Right ventricle myocardium inferior (tissue), 1 donor: ENCODE results near the gene IFIT3. TPM values are rescaled to one million over a fixed set of nuclear protein-coding genes. Genes with fewer than 3 reads are reported as not detected.
"Not testable (repeated sequence)": the region's sequence is repeated elsewhere in the genome, so short reads cannot be mapped to it uniquely, and the experiment has no call there.

Experiments
- ATAC-seq: fragments of 200-7000 bp; cut with Tn5 transposase; one replicate; pipeline ENCODE4 v1.9.1; 2020; ENCODE audit warnings: mild to moderate bottlenecking, moderate library complexity
- DNase-seq: peaks from one replicate; pipeline ENCODE4 v3.0.0; 2021; ENCODE audit errors: missing footprints
- intact Hi-C: fragments of 100-400 bp; cut with DNase I; formaldehyde crosslinking; loops from one replicate; pipeline ENCODE4 v1.11.0; 2022
- total RNA-seq: library from RNA; stranded (reverse); fragmentation: NEBNext Ultra II Directional; extraction: Animal tissue kit (Norgen Biotek cat#: 25700); gene quantifications from one replicate; pipeline ENCODE4 v1.2.1, GENCODE V29; 2021
- donor health status: DM: no; HTN: yes; CAD: no; lungs with severe emphysema.

IFIT3 gene
- total RNA-seq, 1 donor from 2014 or later: 7.0 TPM

- ATAC-seq (peak; percentile 70), DNase-seq (no peak)
- intact Hi-C loops: loop anchor here (2.0 to 5.0 kb wide), 2 partner anchors 27 to 65 kb away; no protein-coding TSS in a partner anchor
Observed at GRCh38 chr10:89301721-89302445, 25.9 kb upstream of the IFIT3 start, which contains the start of gene IFIT2. Gene IFIT2, plus strand, starts transcription at chr10:89302046. Its CDS starts 78 bp downstream, at chr10:89302124.

GRCh38 chr10:89302625-89303024 is 25.2 kb upstream of the IFIT3 start:
- ATAC-seq: peak; percentile 18
- intact Hi-C loops: loop anchor here (2.0 to 5.0 kb wide), 2 partner anchors 26 to 65 kb away; no protein-coding TSS in a partner anchor

GRCh38 chr10:89303161-89303560 is 24.6 kb upstream of the IFIT3 start:
- DNase-seq (no peak), ATAC-seq (no peak)
- intact Hi-C loops: loop anchor here (2.0 to 5.0 kb wide), 2 partner anchors 26 to 64 kb away; no protein-coding TSS in a partner anchor

More at GRCh38 chr10:89302625-89303024, 25.2 kb upstream of the IFIT3 start:
- DNase-seq: no peak

GRCh38 chr10:89304026-89304425 is 23.8 kb upstream of the IFIT3 start:
- intact Hi-C loops: loop anchor here (2.0 to 5.0 kb wide), 2 partner anchors 19 to 63 kb away; no protein-coding TSS in a partner anchor
- no peak for DNase-seq
- no peak for ATAC-seq

- intact Hi-C loops: loop anchor here (2.0 to 5.0 kb wide), 2 partner anchors 18 to 63 kb away; no protein-coding TSS in a partner anchor
- ATAC-seq: no peak
- no peak for DNase-seq
Observed at GRCh38 chr10:89304446-89304845, 23.4 kb upstream of the IFIT3 start.

GRCh38 chr10:89304925-89305324 is 22.9 kb upstream of the IFIT3 start:
- intact Hi-C loops: loop anchor here (2.0 to 5.0 kb wide), 2 partner anchors 18 to 62 kb away; no protein-coding TSS in a partner anchor
- no peak for ATAC-seq

GRCh38 chr10:89305766-89306433 is 21.9 kb upstream of the IFIT3 start:
- intact Hi-C loops: loop anchor here (2.0 kb wide), 1 partner anchor 17 kb away; no protein-coding TSS in a partner anchor
- DNase-seq (no peak), ATAC-seq (no peak)

More at GRCh38 chr10:89304925-89305324, 22.9 kb upstream of the IFIT3 start:
- no peak for DNase-seq

- DNase-seq (no peak), ATAC-seq (no peak)
- intact Hi-C loops: no loop called here
Observed at GRCh38 chr10:89306434-89307268, 21.1 kb upstream of the IFIT3 start.

GRCh38 chr10:89307269-89307577 is 20.6 kb upstream of the IFIT3 start:
- no peak for DNase-seq
- ATAC-seq: no peak
- intact Hi-C loops: no loop called here

- intact Hi-C loops: no loop called here
- no peak for DNase-seq
- no peak for ATAC-seq
Observed at GRCh38 chr10:89308266-89308665, 19.5 kb upstream of the IFIT3 start.

GRCh38 chr10:89308736-89309135 is 19.1 kb upstream of the IFIT3 start:
- ATAC-seq (no peak), DNase-seq (no peak)
- intact Hi-C loops: no loop called here

GRCh38 chr10:89309156-89310055 is 18.4 kb upstream of the IFIT3 start:
- ATAC-seq: no peak
- intact Hi-C loops: no loop called here

GRCh38 chr10:89310056-89310893 is 17.5 kb upstream of the IFIT3 start:
- intact Hi-C loops: no loop called here
- no peak for ATAC-seq

More at GRCh38 chr10:89309156-89310055, 18.4 kb upstream of the IFIT3 start:
- DNase-seq: no peak

GRCh38 chr10:89312973-89313372 is 14.8 kb upstream of the IFIT3 start:
- DNase-seq (no peak), ATAC-seq (no peak)
- intact Hi-C loops: no loop called here

More at GRCh38 chr10:89310056-89310893, 17.5 kb upstream of the IFIT3 start:
- no peak for DNase-seq

- no peak for ATAC-seq
- no peak for DNase-seq
- intact Hi-C loops: no loop called here
Observed at GRCh38 chr10:89314676-89315075, 13.1 kb upstream of the IFIT3 start.

- DNase-seq, intact Hi-C loops, ATAC-seq: not testable (repeated sequence)
Observed at GRCh38 chr10:89318047-89318446, 9.8 kb upstream of the IFIT3 start.

- not testable (repeated sequence) for DNase-seq, ATAC-seq
- intact Hi-C loops: loop anchor here (5.0 kb wide), 2 partner anchors 43 to 47 kb away; no protein-coding TSS in a partner anchor
Observed at GRCh38 chr10:89325081-89325480, 2.7 kb upstream of the IFIT3 start.
